ENCODE results near the gene KPTN.

Gene KPTN

GRCh38 chr19:47485210-47485609, 1.2 kb upstream of the KPTN start:
- Histone ChIP-seq H3K36me3 (ENCODE audit: control insufficient read depth, low read length) (peaks cover 31% of the 10 kb centered on the region), H3K4me1 (ENCODE audit: control insufficient read depth, low read length) (peaks cover 39% of the 10 kb centered on the region), H3K4me2 (ENCODE audit: low read length) (peak overlapping the region; percentile 88), H3K79me2 (ENCODE audit: control insufficient read depth, low read length) (peaks cover 16% of the 10 kb centered on the region), H3K9me3 (ENCODE audit: control insufficient read depth, insufficient read depth, low read length) (no peaks in the 10 kb centered on the region), H4K20me1 (ENCODE audit: control insufficient read depth, insufficient read depth, low read depth, low read length) (no peaks in the 10 kb centered on the region), H3F3A (ENCODE audit: control insufficient read depth, insufficient read depth) (peaks cover 19% of the 10 kb centered on the region), H3K9me2 (replicated peaks; ENCODE audit: control insufficient read depth, low read length) (no peaks in the 10 kb centered on the region), H3K4me3 (ENCODE audit: low read length) (peak overlapping the region; percentile 98), H3K27me3 (ENCODE audit: control insufficient read depth, low read length) (no peaks in the 10 kb centered on the region), H3K27ac (ENCODE audit: low read depth, low read length) (peak overlapping the region; percentile 75)
- TF ChIP-seq CTCF (IDR thresholded peaks at IDR 0.05; ENCODE audit: low read depth, low read length, poor library complexity, severe bottlenecking): no peak
- TF ChIP-seq EZH2phosphoT487 (IDR thresholded peaks at IDR 0.05; ENCODE audit: borderline replicate concordance, low read length): no peak

- no peaks in the 10 kb centered on the region for H3K9me2 ChIP-seq (replicated peaks; ENCODE audit: control insufficient read depth, low read length)
- no peaks in the 10 kb centered on the region for H4K20me1 ChIP-seq (ENCODE audit: control insufficient read depth, insufficient read depth, low read depth, low read length)
- H3K4me3 ChIP-seq (ENCODE audit: low read length): peak overlapping the region; percentile 98
- H3K27me3 ChIP-seq (ENCODE audit: control insufficient read depth, low read length): no peaks in the 10 kb centered on the region
- TF ChIP-seq CTCF (IDR thresholded peaks at IDR 0.05; ENCODE audit: low read depth, low read length, poor library complexity, severe bottlenecking) (no peak), EZH2phosphoT487 (IDR thresholded peaks at IDR 0.05; ENCODE audit: borderline replicate concordance, low read length) (no peak)
- peaks cover 39% of the 10 kb centered on the region for H3K4me1 ChIP-seq (ENCODE audit: control insufficient read depth, low read length)
- H3K79me2 ChIP-seq (ENCODE audit: control insufficient read depth, low read length): peaks cover 16% of the 10 kb centered on the region
- H3K9me3 ChIP-seq (ENCODE audit: control insufficient read depth, insufficient read depth, low read length): no peaks in the 10 kb centered on the region
- peak overlapping the region; percentile 88 for H3K4me2 ChIP-seq (ENCODE audit: low read length)
- H3K27ac ChIP-seq (ENCODE audit: low read depth, low read length): no peak overlapping the region
- H3K36me3 ChIP-seq (ENCODE audit: control insufficient read depth, low read length): peaks cover 18% of the 10 kb centered on the region
- H3F3A ChIP-seq (ENCODE audit: control insufficient read depth, insufficient read depth): peaks cover 19% of the 10 kb centered on the region
Observed at GRCh38 chr19:47483200-47483599, 819 bp downstream of the KPTN start.

- no peak for TF ChIP-seq CTCF (IDR thresholded peaks at IDR 0.05; ENCODE audit: low read depth, low read length, poor library complexity, severe bottlenecking)
- no peak for TF ChIP-seq EZH2phosphoT487 (IDR thresholded peaks at IDR 0.05; ENCODE audit: borderline replicate concordance, low read length)
- Histone ChIP-seq H3K4me2 (ENCODE audit: low read length) (no peak overlapping the region), H3F3A (ENCODE audit: control insufficient read depth, insufficient read depth) (peaks cover 16% of the 10 kb centered on the region), H3K27me3 (ENCODE audit: control insufficient read depth, low read length) (no peaks in the 10 kb centered on the region), H3K9me3 (ENCODE audit: control insufficient read depth, insufficient read depth, low read length) (no peaks in the 10 kb centered on the region), H3K79me2 (ENCODE audit: control insufficient read depth, low read length) (peaks cover 16% of the 10 kb centered on the region), H3K4me1 (ENCODE audit: control insufficient read depth, low read length) (peaks cover 25% of the 10 kb centered on the region), H3K36me3 (ENCODE audit: control insufficient read depth, low read length) (peaks cover 15% of the 10 kb centered on the region), H4K20me1 (ENCODE audit: control insufficient read depth, insufficient read depth, low read depth, low read length) (no peaks in the 10 kb centered on the region), H3K27ac (ENCODE audit: low read depth, low read length) (no peak overlapping the region), H3K9me2 (replicated peaks; ENCODE audit: control insufficient read depth, low read length) (no peaks in the 10 kb centered on the region), H3K4me3 (ENCODE audit: low read length) (no peak overlapping the region)
Observed at GRCh38 chr19:47481460-47482052, 2.5 kb downstream of the KPTN start.

Data from DOHH2 (cell line).